ENCODE measurements around the gene ITPRIPL2. TPM values are rescaled to one million over a fixed set of nuclear protein-coding genes. Genes with fewer than 3 reads are reported as not detected.

Gene ITPRIPL2
- total RNA-seq, 1 experiment from 2014 or later, result 21.6 TPM

- no peaks in the 10 kb centered on the region for H4K20me1 ChIP-seq (ENCODE audit: low read length)
- no peaks in the 10 kb centered on the region for H3K9me2 ChIP-seq (replicated peaks; ENCODE audit: low read length)
- H3K79me2 ChIP-seq (ENCODE audit: low read length), result no peaks in the 10 kb centered on the region
- CTCF ChIA-PET, result no interaction called here
- no peak overlapping the region for H3K27ac ChIP-seq (ENCODE audit: low read length)
- DNase-seq, result no peak
- no TSS peak for BruUV-seq (replicated peaks)
- H3K36me3 ChIP-seq (ENCODE audit: low read depth, low read length), result no peaks in the 10 kb centered on the region
- intact Hi-C loops (cut with micrococcal nuclease), result loop anchor here (10.0 kb wide), 1 partner anchor 416 kb away; no protein-coding TSS in a partner anchor
- H3K27me3 ChIP-seq (ENCODE audit: low read length), result no peaks in the 10 kb centered on the region
- no peaks in the 10 kb centered on the region for H3K9me3 ChIP-seq (ENCODE audit: low read length)
- H3K9ac ChIP-seq (ENCODE audit: low read length), result no peak overlapping the region
- no peak overlapping the region for H2AFZ ChIP-seq (ENCODE audit: low read length)
- TF ChIP-seq, protein P1, sequence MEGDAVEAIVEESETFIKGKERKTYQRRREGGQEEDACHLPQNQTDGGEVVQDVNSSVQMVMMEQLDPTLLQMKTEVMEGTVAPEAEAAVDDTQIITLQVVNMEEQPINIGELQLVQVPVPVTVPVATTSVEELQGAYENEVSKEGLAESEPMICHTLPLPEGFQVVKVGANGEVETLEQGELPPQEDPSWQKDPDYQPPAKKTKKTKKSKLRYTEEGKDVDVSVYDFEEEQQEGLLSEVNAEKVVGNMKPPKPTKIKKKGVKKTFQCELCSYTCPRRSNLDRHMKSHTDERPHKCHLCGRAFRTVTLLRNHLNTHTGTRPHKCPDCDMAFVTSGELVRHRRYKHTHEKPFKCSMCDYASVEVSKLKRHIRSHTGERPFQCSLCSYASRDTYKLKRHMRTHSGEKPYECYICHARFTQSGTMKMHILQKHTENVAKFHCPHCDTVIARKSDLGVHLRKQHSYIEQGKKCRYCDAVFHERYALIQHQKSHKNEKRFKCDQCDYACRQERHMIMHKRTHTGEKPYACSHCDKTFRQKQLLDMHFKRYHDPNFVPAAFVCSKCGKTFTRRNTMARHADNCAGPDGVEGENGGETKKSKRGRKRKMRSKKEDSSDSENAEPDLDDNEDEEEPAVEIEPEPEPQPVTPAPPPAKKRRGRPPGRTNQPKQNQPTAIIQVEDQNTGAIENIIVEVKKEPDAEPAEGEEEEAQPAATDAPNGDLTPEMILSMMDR (conservative IDR thresholded peaks at IDR 0.05; ENCODE audit: low read depth, low read length), result no peak
- TF ChIP-seq EZH2phosphoT487 (IDR thresholded peaks at IDR 0.05; ENCODE audit: borderline replicate concordance, low read length) (no peak), EZH2 (IDR thresholded peaks at IDR 0.05; ENCODE audit: low read length, unreplicated experiment) (no peak)
- no peak overlapping the region for H3K4me2 ChIP-seq (ENCODE audit: low read length)
- no peak for ATAC-seq
- no peaks in the 10 kb centered on the region for H3F3A ChIP-seq (ENCODE audit: low read length, unreplicated experiment)
- POLR2A ChIA-PET (ENCODE audit: unreplicated experiment), result no interaction called here
- H3K4me1 ChIP-seq (ENCODE audit: insufficient read depth, low read length), result peaks cover 28% of the 10 kb centered on the region
- no peak overlapping the region for H3K4me3 ChIP-seq (ENCODE audit: low read length)
Measured at GRCh38 chr16:19088341-19088916, 25.3 kb upstream of the ITPRIPL2 start.

GRCh38 chr16:19089410-19089955 lies 24.3 kb upstream of the ITPRIPL2 start:
- Histone ChIP-seq H2AFZ (ENCODE audit: low read length) (no peak overlapping the region), H3K9me3 (ENCODE audit: low read length) (no peaks in the 10 kb centered on the region), H3K79me2 (ENCODE audit: low read length) (no peaks in the 10 kb centered on the region), H3K36me3 (ENCODE audit: low read depth, low read length) (no peaks in the 10 kb centered on the region), H3K27me3 (ENCODE audit: low read length) (no peaks in the 10 kb centered on the region), H3K9me2 (replicated peaks; ENCODE audit: low read length) (no peaks in the 10 kb centered on the region), H3K9ac (ENCODE audit: low read length) (no peak overlapping the region), H3F3A (ENCODE audit: low read length, unreplicated experiment) (no peaks in the 10 kb centered on the region), H3K4me3 (ENCODE audit: low read length) (no peak overlapping the region), H3K4me1 (ENCODE audit: insufficient read depth, low read length) (peaks cover 36% of the 10 kb centered on the region), H4K20me1 (ENCODE audit: low read length) (no peaks in the 10 kb centered on the region), H3K27ac (ENCODE audit: low read length) (no peak overlapping the region), H3K4me2 (ENCODE audit: low read length) (no peak overlapping the region)
- intact Hi-C loops (cut with micrococcal nuclease), result loop anchor here (10.0 kb wide), 1 partner anchor 415 kb away; no protein-coding TSS in a partner anchor
- ChIA-PET POLR2A (ENCODE audit: unreplicated experiment) (no interaction called here), CTCF (no interaction called here)
- no TSS peak for BruUV-seq (replicated peaks)
- DNase-seq (no peak), ATAC-seq (no peak)
- TF ChIP-seq, protein P1 (conservative IDR thresholded peaks at IDR 0.05; ENCODE audit: low read depth, low read length), result no peak
- no peak for TF ChIP-seq EZH2 (IDR thresholded peaks at IDR 0.05; ENCODE audit: low read length, unreplicated experiment)
- no peak for TF ChIP-seq EZH2phosphoT487 (IDR thresholded peaks at IDR 0.05; ENCODE audit: borderline replicate concordance, low read length)

DNA sequence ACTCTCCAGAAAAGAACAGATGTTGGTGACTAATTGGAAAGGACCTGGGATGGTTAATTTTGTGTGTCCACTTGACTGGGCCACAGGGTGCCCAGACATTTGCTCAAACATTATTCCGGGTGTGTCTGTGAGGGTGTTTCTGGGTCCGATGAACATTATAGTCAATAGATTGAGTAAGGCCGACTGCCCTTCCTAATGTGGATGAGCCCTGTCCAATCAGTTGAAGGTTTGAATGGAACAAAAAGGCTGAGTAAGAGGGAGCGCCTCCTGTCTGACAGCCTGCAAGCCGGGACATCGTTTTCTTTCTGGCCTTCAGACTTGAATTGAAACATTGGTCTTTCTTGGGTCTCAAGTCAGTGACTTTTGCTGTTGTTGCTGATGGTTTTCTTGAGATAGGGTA lies 22.8 kb upstream of the ITPRIPL2 start:
- POLR2A ChIA-PET (ENCODE audit: unreplicated experiment), result no interaction called here
- Histone ChIP-seq H3K27ac (ENCODE audit: low read length) (no peak overlapping the region), H3F3A (ENCODE audit: low read length, unreplicated experiment) (no peaks in the 10 kb centered on the region)

More for the DNA sequence above, 22.8 kb upstream of the ITPRIPL2 start:
- intact Hi-C loops (cut with micrococcal nuclease), result no loop called here
- no peaks in the 10 kb centered on the region for H3K36me3 ChIP-seq (ENCODE audit: low read depth, low read length)
- no peak overlapping the region for H2AFZ ChIP-seq (ENCODE audit: low read length)
- H3K9me2 ChIP-seq (replicated peaks; ENCODE audit: low read length), result no peaks in the 10 kb centered on the region
- H3K9me3 ChIP-seq (ENCODE audit: low read length), result no peaks in the 10 kb centered on the region
- no peak for DNase-seq
- CTCF ChIA-PET, result no interaction called here
- no peak overlapping the region for H3K9ac ChIP-seq (ENCODE audit: low read length)
- H3K79me2 ChIP-seq (ENCODE audit: low read length), result no peaks in the 10 kb centered on the region
- no peaks in the 10 kb centered on the region for H4K20me1 ChIP-seq (ENCODE audit: low read length)
- no peak overlapping the region for H3K4me2 ChIP-seq (ENCODE audit: low read length)
- H3K27me3 ChIP-seq (ENCODE audit: low read length), result no peaks in the 10 kb centered on the region
- H3K4me1 ChIP-seq (ENCODE audit: insufficient read depth, low read length), result peaks cover 44% of the 10 kb centered on the region
- no TSS peak for BruUV-seq (replicated peaks)
- TF ChIP-seq EZH2phosphoT487 (IDR thresholded peaks at IDR 0.05; ENCODE audit: borderline replicate concordance, low read length) (no peak), EZH2 (IDR thresholded peaks at IDR 0.05; ENCODE audit: low read length, unreplicated experiment) (no peak)
- TF ChIP-seq, protein P1 (conservative IDR thresholded peaks at IDR 0.05; ENCODE audit: low read depth, low read length), result no peak
- no peak for ATAC-seq
- H3K4me3 ChIP-seq (ENCODE audit: low read length), result no peak overlapping the region
